Upper lobe of right lung (tissue), 1 donor: Measurements from ENCODE around the gene ROBO2. TPM values are rescaled to one million over a fixed set of nuclear protein-coding genes. Genes with fewer than 3 reads are reported as not detected.

Experiments used
- ATAC-seq: fragments of 200-7000 bp; cut with Tn5 transposase; one replicate; pipeline ENCODE4 v1.9.1; 2020; ENCODE audit warnings: mild to moderate bottlenecking, moderate library complexity
- DNase-seq: peaks from one replicate; pipeline ENCODE4 v3.0.0-alpha.2; 2020
- H3K27ac ChIP-seq: fragments of 200-600 bp; one replicate; pipeline ENCODE4 v1.8.0; 2022
- H3K27me3 ChIP-seq: fragments of 200-600 bp; one replicate; pipeline ENCODE4 v1.8.0; 2022; ENCODE audit warnings: mild to moderate bottlenecking
- H3K36me3 ChIP-seq: fragments of 200-600 bp; one replicate; pipeline ENCODE4 v1.8.0; 2022
- H3K4me1 ChIP-seq: fragments of 200-600 bp; one replicate; pipeline ENCODE4 v1.8.0; 2022
- H3K4me3 ChIP-seq: fragments of 200-600 bp; one replicate; pipeline ENCODE4 v1.8.0; 2022; ENCODE audit warnings: mild to moderate bottlenecking
- H3K9me3 ChIP-seq: fragments of 200-600 bp; one replicate; pipeline ENCODE4 v1.8.0; 2022
- intact Hi-C: fragments of 100-400 bp; cut with DNase I; formaldehyde crosslinking; loops from one replicate; pipeline ENCODE4 v1.11.0; 2022
- total RNA-seq: library from RNA; stranded (reverse); fragmentation: NEBNext Ultra II Directional; extraction: Animal tissue kit (Norgen Biotek cat#: 25700); gene quantifications from one replicate; pipeline ENCODE4 v1.2.1, GENCODE V29; 2021
- TF ChIP-seq, protein P1 (sequence below): fragments of 200-600 bp; IDR thresholded peaks from one replicate; pipeline ENCODE4 v1.8.0; 2022; ENCODE audit warnings: antibody characterized with exemption
- donor health status: DM: no; HTN: yes; CAD: no; lungs with severe emphysema.

ROBO2 gene
- total RNA-seq, 1 donor from 2014 or later, result 27.1 TPM

DNA sequence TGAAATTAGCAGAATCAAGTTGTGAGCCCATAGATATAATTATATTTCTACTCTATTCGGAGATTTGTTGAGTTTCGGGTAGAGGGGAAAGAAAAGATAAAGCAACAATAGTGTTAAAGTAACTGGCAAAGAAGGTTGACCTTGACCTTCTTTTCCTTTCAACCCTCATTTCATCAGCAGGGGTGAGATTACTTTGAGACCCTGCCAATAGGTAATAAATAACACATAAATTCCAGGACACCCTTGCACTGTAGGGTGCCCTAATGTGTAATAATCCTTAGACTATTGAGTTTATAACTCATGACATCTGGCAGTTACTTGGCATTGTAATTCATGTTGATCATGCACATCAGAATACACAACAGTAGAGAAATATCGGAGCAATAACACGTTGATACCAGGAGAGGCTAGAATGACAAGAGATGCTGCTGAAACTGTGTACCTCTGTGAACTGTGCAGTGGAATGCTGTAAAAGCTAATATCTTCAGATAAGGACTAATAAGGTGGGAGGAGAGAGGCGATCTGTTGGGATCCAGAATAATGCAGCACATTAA lies 426.7 kb downstream of the ROBO2 start:
- TF ChIP-seq, protein P1, sequence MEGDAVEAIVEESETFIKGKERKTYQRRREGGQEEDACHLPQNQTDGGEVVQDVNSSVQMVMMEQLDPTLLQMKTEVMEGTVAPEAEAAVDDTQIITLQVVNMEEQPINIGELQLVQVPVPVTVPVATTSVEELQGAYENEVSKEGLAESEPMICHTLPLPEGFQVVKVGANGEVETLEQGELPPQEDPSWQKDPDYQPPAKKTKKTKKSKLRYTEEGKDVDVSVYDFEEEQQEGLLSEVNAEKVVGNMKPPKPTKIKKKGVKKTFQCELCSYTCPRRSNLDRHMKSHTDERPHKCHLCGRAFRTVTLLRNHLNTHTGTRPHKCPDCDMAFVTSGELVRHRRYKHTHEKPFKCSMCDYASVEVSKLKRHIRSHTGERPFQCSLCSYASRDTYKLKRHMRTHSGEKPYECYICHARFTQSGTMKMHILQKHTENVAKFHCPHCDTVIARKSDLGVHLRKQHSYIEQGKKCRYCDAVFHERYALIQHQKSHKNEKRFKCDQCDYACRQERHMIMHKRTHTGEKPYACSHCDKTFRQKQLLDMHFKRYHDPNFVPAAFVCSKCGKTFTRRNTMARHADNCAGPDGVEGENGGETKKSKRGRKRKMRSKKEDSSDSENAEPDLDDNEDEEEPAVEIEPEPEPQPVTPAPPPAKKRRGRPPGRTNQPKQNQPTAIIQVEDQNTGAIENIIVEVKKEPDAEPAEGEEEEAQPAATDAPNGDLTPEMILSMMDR, result no peak
- intact Hi-C loops, result no loop called here
- no peak overlapping the region for H3K27ac ChIP-seq
- ATAC-seq (no peak), DNase-seq (no peak)
- no peaks in the 10 kb centered on the region for H3K27me3 ChIP-seq
- H3K4me3 ChIP-seq, result no peak overlapping the region
- peaks cover 7% of the 10 kb centered on the region for H3K4me1 ChIP-seq
- H3K9me3 ChIP-seq, result no peaks in the 10 kb centered on the region
- no peaks in the 10 kb centered on the region for H3K36me3 ChIP-seq

DNA sequence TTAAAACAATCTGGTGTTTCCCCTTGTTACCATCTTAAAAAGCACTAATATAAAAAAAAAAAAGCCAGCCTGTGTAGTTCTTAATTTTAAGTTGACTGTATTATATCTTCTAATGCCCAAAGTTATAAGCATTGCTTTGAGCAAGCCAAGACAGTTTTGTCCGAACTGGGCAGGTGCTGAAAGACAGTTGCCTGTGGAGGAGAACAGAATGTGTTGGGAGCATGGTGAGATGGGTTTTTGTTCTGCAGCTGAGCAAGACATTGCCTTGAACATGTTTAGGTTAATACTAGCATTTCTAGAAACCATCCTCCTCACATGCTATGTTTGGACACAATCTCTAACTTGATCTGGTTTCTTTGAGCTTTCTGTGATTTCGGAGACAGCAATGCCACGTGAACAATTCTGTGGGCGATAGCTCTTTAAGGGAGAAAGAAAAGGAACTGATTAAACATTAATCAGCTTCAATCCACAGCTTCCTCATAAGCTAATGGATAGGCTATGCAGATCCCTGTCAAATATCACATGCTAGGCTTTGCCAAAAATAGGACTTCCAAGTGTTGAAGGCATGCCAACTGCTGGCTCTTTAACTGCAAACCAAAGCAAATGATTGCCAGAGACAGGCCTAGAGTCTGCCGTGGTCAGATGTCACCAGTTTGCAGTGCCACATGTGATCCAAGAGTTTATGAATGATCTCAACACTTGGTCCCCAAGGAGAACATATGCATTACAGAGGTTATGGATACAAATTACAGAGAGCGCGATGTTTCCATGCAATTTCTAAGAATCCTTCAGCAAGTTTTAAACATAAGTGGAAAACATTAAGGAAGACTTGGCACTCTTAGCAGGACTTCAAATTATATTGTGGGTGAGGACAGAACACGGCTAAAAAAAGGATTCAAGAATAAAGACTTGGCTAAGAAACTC lies 428.1 kb downstream of the ROBO2 start:
- peak; percentile 78 for ATAC-seq
- peaks cover 7% of the 10 kb centered on the region for H3K4me1 ChIP-seq
- TF ChIP-seq, protein P1, result no peak
- DNase-seq, result no peak
- no peaks in the 10 kb centered on the region for H3K27me3 ChIP-seq
- intact Hi-C loops, result no loop called here
- H3K4me3 ChIP-seq, result no peak overlapping the region
- H3K9me3 ChIP-seq, result no peaks in the 10 kb centered on the region
- no peaks in the 10 kb centered on the region for H3K36me3 ChIP-seq
- no peak overlapping the region for H3K27ac ChIP-seq

DNA sequence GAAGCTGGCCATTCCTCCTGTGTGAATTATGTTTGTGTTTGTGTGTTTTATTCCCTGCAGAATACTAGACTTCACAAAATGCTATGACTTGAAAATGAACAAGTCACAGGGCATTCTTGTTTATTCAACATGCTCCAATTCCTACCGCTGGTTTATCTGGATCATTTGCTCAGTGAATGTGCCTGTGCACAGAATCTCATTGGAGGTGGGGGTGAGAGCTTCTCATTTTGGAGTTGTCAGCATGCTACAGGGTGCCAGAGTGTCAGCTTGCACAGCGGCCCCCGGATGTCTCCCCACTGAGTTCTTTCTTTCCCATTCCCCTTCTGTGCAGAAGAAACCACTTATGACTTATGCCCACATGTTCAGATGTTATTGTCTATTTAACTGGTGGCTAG lies 428.7 kb downstream of the ROBO2 start:
- ATAC-seq (no peak), DNase-seq (no peak)
- TF ChIP-seq, protein P1, result no peak
- H3K36me3 ChIP-seq, result no peaks in the 10 kb centered on the region
- H3K9me3 ChIP-seq, result no peaks in the 10 kb centered on the region
- H3K27me3 ChIP-seq, result no peaks in the 10 kb centered on the region
- H3K4me1 ChIP-seq, result peaks cover 7% of the 10 kb centered on the region
- intact Hi-C loops, result no loop called here
- no peak overlapping the region for H3K27ac ChIP-seq
- no peak overlapping the region for H3K4me3 ChIP-seq

DNA sequence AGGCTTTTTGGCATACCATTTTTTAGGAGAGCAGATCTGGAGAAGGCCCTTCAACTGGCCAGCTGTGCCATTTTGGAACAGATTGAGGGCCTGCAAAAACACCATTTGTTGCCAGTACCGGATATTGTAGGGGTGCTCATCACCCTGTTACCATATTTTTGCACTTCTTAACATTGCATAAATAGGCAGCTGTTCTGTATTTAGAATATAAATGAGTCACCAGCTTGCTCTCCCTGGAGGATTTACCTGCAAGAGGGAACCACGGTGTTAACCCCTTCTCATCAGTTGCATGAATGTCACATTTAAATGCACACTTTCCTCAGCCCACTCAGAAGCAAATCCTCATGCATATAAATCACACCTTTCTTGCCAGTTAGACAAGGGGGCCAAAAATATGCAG lies 435.6 kb downstream of the ROBO2 start:
- TF ChIP-seq, protein P1, result no peak
- Histone ChIP-seq H3K36me3 (no peaks in the 10 kb centered on the region), H3K4me1 (no peaks in the 10 kb centered on the region), H3K9me3 (no peaks in the 10 kb centered on the region), H3K27me3 (no peaks in the 10 kb centered on the region), H3K4me3 (no peak overlapping the region), H3K27ac (no peak overlapping the region)
- ATAC-seq, result no peak
- DNase-seq, result no peak
- intact Hi-C loops, result no loop called here

DNA sequence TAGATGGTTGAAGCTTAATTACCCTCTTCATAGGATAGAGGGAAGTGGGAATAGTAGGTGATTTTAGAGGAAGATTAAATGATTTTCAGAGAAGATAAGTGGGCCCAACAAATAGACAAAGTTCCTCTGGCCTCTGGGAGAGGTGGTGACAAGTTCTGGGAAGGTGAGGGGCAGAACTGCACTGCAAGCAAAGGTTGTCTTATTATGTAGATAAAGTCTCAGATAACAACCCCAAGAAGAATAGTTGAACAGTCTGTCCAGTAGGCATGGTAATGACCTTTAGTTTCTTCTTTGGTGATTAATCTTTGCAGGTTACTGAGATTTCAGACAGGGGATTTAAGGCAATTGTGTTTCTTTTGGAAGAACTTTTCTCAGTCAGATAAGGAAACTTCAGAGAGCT lies 439.1 kb downstream of the ROBO2 start:
- TF ChIP-seq, protein P1, result no peak
- no peak for DNase-seq
- no peak for ATAC-seq
- Histone ChIP-seq H3K36me3 (no peaks in the 10 kb centered on the region), H3K27ac (no peak overlapping the region), H3K4me3 (no peak overlapping the region), H3K9me3 (no peaks in the 10 kb centered on the region), H3K4me1 (no peaks in the 10 kb centered on the region), H3K27me3 (no peaks in the 10 kb centered on the region)
- intact Hi-C loops, result no loop called here
